Measurements from ENCODE around the gene THAP12. TPM values are rescaled to one million over a fixed set of nuclear protein-coding genes. Genes with fewer than 3 reads are reported as not detected.

The THAP12 gene
- total and polyA plus RNA-seq, 2 donors (not counting 3 experiments of a cell fraction or from before 2014, with no cell fraction given) = 12.2 to 36.7 TPM

DNA sequence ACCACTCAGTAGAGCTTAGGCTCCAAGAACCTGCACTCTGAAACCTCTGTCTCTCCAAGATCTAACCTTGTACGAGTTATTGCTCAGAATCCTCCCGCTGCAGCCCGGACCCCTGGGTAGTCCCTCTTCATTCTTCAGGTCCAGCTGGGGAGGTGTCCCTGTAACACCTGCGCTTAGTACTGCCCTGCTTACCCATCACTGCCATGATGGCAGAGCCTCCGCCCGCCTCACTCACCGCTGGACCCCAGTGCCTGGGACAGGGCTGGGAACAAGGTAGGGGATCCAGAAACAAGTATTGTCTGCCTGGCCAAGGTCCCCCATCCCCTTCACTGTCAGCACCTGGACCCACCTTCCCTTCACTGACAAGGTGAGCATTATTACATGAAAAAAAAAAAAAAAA is 50.3 kb downstream of the THAP12 start:
- no peaks in the 10 kb centered on the region for H3K36me3 ChIP-seq (ENCODE audit: control insufficient read depth in 2 of 2, extremely low read depth in 1 of 2, insufficient read depth in 2 of 2, low read length in 2 of 2)
- BruUV-seq (replicated peaks) = no TSS peak

More for the DNA sequence above, 50.3 kb downstream of the THAP12 start:
- no peak for DNase-seq (ENCODE audit: low read depth, low spot score)
- FAIRE-seq = no peak
- no peak overlapping the region for H3K27ac ChIP-seq (ENCODE audit: insufficient read depth, low read depth, low read length)
- dilution Hi-C loops (cut with MboI; ENCODE audit: extremely low pct_ligation_motif_present, low sequenced_read_pairs) = no loop called here
- no peaks in the 10 kb centered on the region for H3K9me1 ChIP-seq (replicated peaks; ENCODE audit: control insufficient read depth, extremely low read depth, insufficient read depth, low read length)
- H2AFZ ChIP-seq (ENCODE audit: low read depth, low read length) = no peak overlapping the region
- CTCF ChIA-PET = interaction anchor here (1.0 kb wide), 1 partner anchor 179 kb away, joined by 4 read pairs; no protein-coding TSS in a partner anchor
- POLR2A ChIA-PET = no interaction called here
- peaks cover 4 to 6% of the 10 kb centered on the region in 2 experiments for H3K27me3 ChIP-seq (ENCODE audit: control insufficient read depth in 2 of 2, insufficient read depth in 2 of 2, low read length in 2 of 2)
- intact Hi-C loops (cut with micrococcal nuclease) = no loop called here
- no peaks in the 10 kb centered on the region for H3K9me3 ChIP-seq (replicated peaks; ENCODE audit: control insufficient read depth, insufficient read depth, low read length)
- no peak overlapping the region for H3K4me3 ChIP-seq (replicated peaks in 1 of 3; ENCODE audit: insufficient read depth in 1 of 3, low read depth in 1 of 3, low read length in 3 of 3)
- H3K4me2 ChIP-seq (ENCODE audit: insufficient read depth, low read length) = no peak overlapping the region
- no peak for TF ChIP-seq FOS (IDR thresholded peaks at IDR 0.05; ENCODE audit: borderline replicate concordance, insufficient read depth, low read length)
- no peak for TF ChIP-seq POLR2AphosphoS5 (IDR thresholded peaks at IDR 0.05; ENCODE audit: insufficient read depth, low read depth, low read length)
- TF ChIP-seq, protein P1, sequence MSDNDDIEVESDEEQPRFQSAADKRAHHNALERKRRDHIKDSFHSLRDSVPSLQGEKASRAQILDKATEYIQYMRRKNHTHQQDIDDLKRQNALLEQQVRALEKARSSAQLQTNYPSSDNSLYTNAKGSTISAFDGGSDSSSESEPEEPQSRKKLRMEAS (IDR thresholded peaks at IDR 0.05; ENCODE audit: insufficient read depth, insufficient read length) = no peak
- no peak for TF ChIP-seq GATA2 (IDR thresholded peaks at IDR 0.05; ENCODE audit: insufficient read depth, insufficient read length, low read depth, low read length)
- TF ChIP-seq, protein P2, sequence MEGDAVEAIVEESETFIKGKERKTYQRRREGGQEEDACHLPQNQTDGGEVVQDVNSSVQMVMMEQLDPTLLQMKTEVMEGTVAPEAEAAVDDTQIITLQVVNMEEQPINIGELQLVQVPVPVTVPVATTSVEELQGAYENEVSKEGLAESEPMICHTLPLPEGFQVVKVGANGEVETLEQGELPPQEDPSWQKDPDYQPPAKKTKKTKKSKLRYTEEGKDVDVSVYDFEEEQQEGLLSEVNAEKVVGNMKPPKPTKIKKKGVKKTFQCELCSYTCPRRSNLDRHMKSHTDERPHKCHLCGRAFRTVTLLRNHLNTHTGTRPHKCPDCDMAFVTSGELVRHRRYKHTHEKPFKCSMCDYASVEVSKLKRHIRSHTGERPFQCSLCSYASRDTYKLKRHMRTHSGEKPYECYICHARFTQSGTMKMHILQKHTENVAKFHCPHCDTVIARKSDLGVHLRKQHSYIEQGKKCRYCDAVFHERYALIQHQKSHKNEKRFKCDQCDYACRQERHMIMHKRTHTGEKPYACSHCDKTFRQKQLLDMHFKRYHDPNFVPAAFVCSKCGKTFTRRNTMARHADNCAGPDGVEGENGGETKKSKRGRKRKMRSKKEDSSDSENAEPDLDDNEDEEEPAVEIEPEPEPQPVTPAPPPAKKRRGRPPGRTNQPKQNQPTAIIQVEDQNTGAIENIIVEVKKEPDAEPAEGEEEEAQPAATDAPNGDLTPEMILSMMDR (IDR thresholded peaks at IDR 0.05; ENCODE audit: extremely low read depth in 1 of 2, insufficient read depth in 1 of 2, low read depth in 1 of 2, low read length in 2 of 2) = no peak
- TF ChIP-seq POLR2A (IDR thresholded peaks at IDR 0.05; ENCODE audit: low read depth, low read length) = no peak
- TF ChIP-seq MYC (IDR thresholded peaks at IDR 0.05; ENCODE audit: low read depth, low read length) = no peak
- no peak overlapping the region for H3K9ac ChIP-seq (replicated peaks; ENCODE audit: extremely low read depth, insufficient read depth, low read length)
- H4K20me1 ChIP-seq (replicated peaks; ENCODE audit: control insufficient read depth, extremely low read depth, insufficient read depth, low read length) = no peaks in the 10 kb centered on the region
- H3K79me2 ChIP-seq (ENCODE audit: control insufficient read depth, insufficient read depth, low read length) = no peaks in the 10 kb centered on the region
- no peaks in the 10 kb centered on the region for H3K4me1 ChIP-seq (ENCODE audit: control insufficient read depth, extremely low read depth, insufficient read depth, low read length)

All from endothelial cell of umbilical vein (primary cell).